ENCODE measurements around the gene COL23A1.

DNA sequence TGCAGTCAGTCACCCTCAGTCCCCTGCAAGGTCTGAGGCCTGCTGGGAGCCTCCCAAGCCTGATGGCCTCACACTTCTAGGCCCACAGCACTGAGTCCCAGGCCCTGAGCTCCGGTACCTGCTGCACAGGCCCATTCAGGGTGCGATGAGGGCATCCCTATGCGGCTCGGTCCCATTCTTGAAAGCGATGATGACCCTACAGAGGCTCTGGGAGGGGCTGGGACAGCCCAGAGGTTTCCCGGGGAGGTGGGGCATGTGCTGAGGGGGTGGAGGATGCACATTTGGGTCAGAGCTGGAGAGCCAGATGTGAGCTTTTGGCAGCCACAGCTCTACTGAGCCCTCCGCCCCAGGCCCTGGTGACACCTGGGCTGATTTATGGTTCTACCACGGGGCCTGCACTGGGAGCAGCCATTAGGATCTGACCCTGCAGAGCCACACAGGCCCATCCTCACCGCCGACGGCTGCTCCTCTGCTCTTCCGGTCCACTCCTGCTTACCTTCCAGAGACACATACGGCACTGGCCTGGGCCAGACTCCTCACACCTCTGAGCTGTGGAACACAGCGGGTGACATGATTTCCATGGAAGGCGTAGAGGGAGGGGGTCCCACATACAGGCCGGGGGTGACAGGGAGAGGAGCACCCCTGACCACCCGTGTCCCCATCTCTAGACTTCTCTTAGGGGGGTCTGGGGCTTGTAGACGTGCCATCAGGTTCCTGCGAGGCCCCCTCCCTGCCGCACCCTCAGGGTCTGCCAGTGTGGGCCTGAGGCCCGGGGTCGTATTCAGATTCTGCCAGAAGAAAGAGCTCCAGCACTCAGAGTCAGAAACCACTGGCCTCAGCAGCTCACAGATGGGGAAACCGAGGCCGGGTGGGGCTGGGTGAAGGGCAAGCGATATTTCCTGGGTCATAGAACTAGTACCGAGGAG lies 53.4 kb downstream of the COL23A1 start:
- no peak for TF ChIP-seq CTCF (IDR thresholded peaks at IDR 0.05)
- no peak for TF ChIP-seq RNF2 (IDR thresholded peaks at IDR 0.05; ENCODE audit: borderline replicate concordance, low read depth)
- no peak for TF ChIP-seq RFX5 (IDR thresholded peaks at IDR 0.05)
- no peak for TF ChIP-seq MYC (IDR thresholded peaks at IDR 0.05; ENCODE audit: borderline replicate concordance, low read length)
- TF ChIP-seq POLR2A (IDR thresholded peaks at IDR 0.05; ENCODE audit: low read length), result no peak
- TF ChIP-seq NR3C1 (IDR thresholded peaks at IDR 0.05), result no peak
- TF ChIP-seq, protein P1, sequence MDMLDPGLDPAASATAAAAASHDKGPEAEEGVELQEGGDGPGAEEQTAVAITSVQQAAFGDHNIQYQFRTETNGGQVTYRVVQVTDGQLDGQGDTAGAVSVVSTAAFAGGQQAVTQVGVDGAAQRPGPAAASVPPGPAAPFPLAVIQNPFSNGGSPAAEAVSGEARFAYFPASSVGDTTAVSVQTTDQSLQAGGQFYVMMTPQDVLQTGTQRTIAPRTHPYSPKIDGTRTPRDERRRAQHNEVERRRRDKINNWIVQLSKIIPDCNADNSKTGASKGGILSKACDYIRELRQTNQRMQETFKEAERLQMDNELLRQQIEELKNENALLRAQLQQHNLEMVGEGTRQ (IDR thresholded peaks at IDR 0.05), result no peak
- no peak for TF ChIP-seq EHF (CRISPR knock-in tag; IDR thresholded peaks at IDR 0.05)

Measured in A549 (cell line).